Neural progenitor cell (in vitro differentiated cells): Measurements from ENCODE around the gene PHACTR2. TPM values are rescaled to one million over a fixed set of nuclear protein-coding genes. Genes with fewer than 3 reads are reported as not detected.

Source experiments
- DNase-seq: peaks from one replicate; pipeline ENCODE4 v3.0.0-alpha.2; 2016; ENCODE audit warnings: low spot score
- H2AFZ ChIP-seq: fragments of 200-600 bp; sonication (generic); replicated peaks from 2 replicates; pipeline ENCODE4 v1.6.1; 2016; ENCODE audit warnings: antibody characterized with exemption
- H3F3A ChIP-seq: fragments of 200-600 bp; sonication (generic); 2 replicates; pipeline ENCODE4 v1.6.1; 2016; ENCODE audit warnings: antibody characterized with exemption, low read depth
- H3K27ac ChIP-seq: fragments of 200-600 bp; sonication (generic); 2 replicates; pipeline ENCODE4 v1.5.1; 2016; ENCODE audit warnings: mild to moderate bottlenecking
- H3K27me3 ChIP-seq: fragments of 200-600 bp; sonication (generic); 2 replicates; pipeline ENCODE4 v1.6.1; 2016; ENCODE audit warnings: mild to moderate bottlenecking, moderate library complexity
- H3K36me3 ChIP-seq: fragments of 200-600 bp; sonication (generic); 2 replicates; pipeline ENCODE4 v1.5.1; 2016
- H3K4me1 ChIP-seq: fragments of 200-600 bp; sonication (generic); 2 replicates; pipeline ENCODE4 v1.6.1; 2016; ENCODE audit warnings: mixed run types
- H3K4me2 ChIP-seq: fragments of 200-600 bp; sonication (generic); 2 replicates; pipeline ENCODE4 v1.6.1; 2016
- H3K4me3 ChIP-seq: fragments of 200-600 bp; sonication (generic); 2 replicates; pipeline ENCODE4 v1.5.1; 2016
- H3K79me2 ChIP-seq: fragments of 200-600 bp; sonication (generic); 2 replicates; pipeline ENCODE4 v1.6.1; 2016; ENCODE audit warnings: low read depth
- H3K9ac ChIP-seq: fragments of 200-600 bp; sonication (generic); 2 replicates; pipeline ENCODE4 v1.6.1; 2016
- H3K9me3 ChIP-seq: fragments of 200-600 bp; sonication (generic); 2 replicates; pipeline ENCODE4 v1.5.1; 2016; ENCODE audit warnings: low read depth
- H4K20me1 ChIP-seq: fragments of 200-600 bp; sonication (generic); 2 replicates; pipeline ENCODE4 v1.6.1; 2016; ENCODE audit warnings: low read depth
- H3K27ac Mint-ChIP-seq: 3 replicates; pipeline ENCODE4 v1.8.0; 2021; ENCODE audit warnings: mixed read lengths
- H3K27me3 Mint-ChIP-seq: 2 replicates; pipeline ENCODE4 v1.8.0; 2022; ENCODE audit warnings: low read depth, mild to moderate bottlenecking, inconsistent platforms, moderate library complexity, mixed read lengths; ENCODE audit not compliant: insufficient read depth
- H3K36me3 Mint-ChIP-seq: 3 replicates; pipeline ENCODE4 v1.8.0; 2021; ENCODE audit warnings: mixed read lengths
- H3K4me1 Mint-ChIP-seq: 3 replicates; pipeline ENCODE4 v1.8.0; 2021; ENCODE audit warnings: mixed read lengths
- H3K4me3 Mint-ChIP-seq: 3 replicates; pipeline ENCODE4 v1.8.0; 2021; ENCODE audit warnings: mild to moderate bottlenecking, moderate library complexity, mixed read lengths
- H3K9me3 Mint-ChIP-seq: 3 replicates; pipeline ENCODE4 v1.8.0; 2020; ENCODE audit warnings: mixed read lengths
- CTCF ChIP-seq: fragments of 200-600 bp; sonication (generic); IDR thresholded peaks from 2 replicates; pipeline ENCODE4 v1.5.1; 2017; ENCODE audit warnings: antibody characterized with exemption, mild to moderate bottlenecking
- EZH2 ChIP-seq: fragments of 200-600 bp; sonication (generic); IDR thresholded peaks from 2 replicates; pipeline ENCODE4 v1.6.1; 2017; ENCODE audit warnings: antibody characterized with exemption, mild to moderate bottlenecking, moderate library complexity
- EZH2phosphoT487 ChIP-seq: fragments of 200-600 bp; sonication (generic); IDR thresholded peaks from 2 replicates; pipeline ENCODE4 v1.6.1; 2017; ENCODE audit warnings: antibody characterized with exemption
- total RNA-seq: library from RNA; depleted of rRNA; stranded (reverse); fragments of >200 nt; gene quantifications from 2 replicates; pipeline ENCODE4 v1.2.3, GENCODE V29; 2015; ENCODE audit warnings: low replicate concordance

PHACTR2 gene
- total RNA-seq, 1 donor from 2014 or later, result 45.4 TPM

GRCh38 chr6:143727035-143727434 lies 49.3 kb downstream of the PHACTR2 start:
- Histone ChIP-seq H3K79me2 (no peaks in the 10 kb centered on the region), H3K4me1 (no peaks in the 10 kb centered on the region), H3K4me2 (no peak overlapping the region), H3F3A (no peaks in the 10 kb centered on the region), H2AFZ (no peak overlapping the region), H3K9ac (no peak overlapping the region), H3K9me3 (no peaks in the 10 kb centered on the region), H3K27ac (no peak overlapping the region), H4K20me1 (no peaks in the 10 kb centered on the region), H3K36me3 (no peaks in the 10 kb centered on the region), H3K27me3 (no peaks in the 10 kb centered on the region), H3K4me3 (no peak overlapping the region)
- Mint-ChIP-seq H3K27me3 (no peaks in the 10 kb centered on the region), H3K36me3 (peaks cover 34% of the 10 kb centered on the region), H3K4me3 (no peak overlapping the region), H3K9me3 (peaks cover 6% of the 10 kb centered on the region), H3K4me1 (no peaks in the 10 kb centered on the region), H3K27ac (no peak overlapping the region)
- no peak for DNase-seq
- TF ChIP-seq EZH2 (no peak), CTCF (no peak), EZH2phosphoT487 (no peak)

- Mint-ChIP-seq H3K9me3 (peaks cover 2% of the 10 kb centered on the region), H3K27me3 (no peaks in the 10 kb centered on the region), H3K4me1 (peaks cover 14% of the 10 kb centered on the region), H3K4me3 (no peak overlapping the region), H3K27ac (no peak overlapping the region), H3K36me3 (peaks cover 10% of the 10 kb centered on the region)
- Histone ChIP-seq H3K4me2 (no peak overlapping the region), H3K36me3 (no peaks in the 10 kb centered on the region), H3K9me3 (no peaks in the 10 kb centered on the region), H3K9ac (no peak overlapping the region), H3F3A (no peaks in the 10 kb centered on the region), H4K20me1 (no peaks in the 10 kb centered on the region), H3K27me3 (no peaks in the 10 kb centered on the region), H3K4me1 (peaks cover 13% of the 10 kb centered on the region), H2AFZ (no peak overlapping the region), H3K27ac (no peak overlapping the region), H3K79me2 (peaks cover 13% of the 10 kb centered on the region), H3K4me3 (no peak overlapping the region)
- TF ChIP-seq EZH2phosphoT487 (no peak), EZH2 (no peak), CTCF (no peak)
- DNase-seq, result no peak
Observed at GRCh38 chr6:143731789-143732188, 54.0 kb downstream of the PHACTR2 start.

- peaks cover 13% of the 10 kb centered on the region for H3K4me1 ChIP-seq
- no peak for DNase-seq
- Mint-ChIP-seq H3K9me3 (no peaks in the 10 kb centered on the region), H3K36me3 (peaks cover 2% of the 10 kb centered on the region), H3K27ac (no peak overlapping the region), H3K27me3 (no peaks in the 10 kb centered on the region), H3K4me3 (no peak overlapping the region), H3K4me1 (peaks cover 14% of the 10 kb centered on the region)
- no peak overlapping the region for H3K4me3 ChIP-seq
- H3K9ac ChIP-seq, result no peak overlapping the region
- H3K36me3 ChIP-seq, result no peaks in the 10 kb centered on the region
- no peak overlapping the region for H2AFZ ChIP-seq
- H3K27ac ChIP-seq, result no peak overlapping the region
- H4K20me1 ChIP-seq, result no peaks in the 10 kb centered on the region
- no peak overlapping the region for H3K4me2 ChIP-seq
- H3K27me3 ChIP-seq, result no peaks in the 10 kb centered on the region
- H3F3A ChIP-seq, result peaks cover 4% of the 10 kb centered on the region
- peaks cover 18% of the 10 kb centered on the region for H3K79me2 ChIP-seq
- H3K9me3 ChIP-seq, result no peaks in the 10 kb centered on the region
- TF ChIP-seq CTCF (no peak), EZH2phosphoT487 (no peak), EZH2 (no peak)
Observed at GRCh38 chr6:143732536-143732935, 54.8 kb downstream of the PHACTR2 start.
